IPS-NIHi11 (cell line): Measurements from ENCODE around the gene NREP.

Experiments
- DNase-seq: peaks from one replicate; pipeline ENCODE4 v3.0.0; 2012; ENCODE audit warnings: mixed read lengths, low spot score

Gene NREP

GRCh38 chr5:111695991-111696390, 61.0 kb downstream of the NREP start:
- DNase-seq: no peak

- no peak for DNase-seq
These were observed 62.9 kb downstream of the NREP start for GRCh38 chr5:111694133-111694532.

GRCh38 chr5:111691914-111692313, 65.1 kb downstream of the NREP start:
- DNase-seq: no peak

GRCh38 chr5:111691508-111691907, 65.5 kb downstream of the NREP start:
- DNase-seq: no peak

GRCh38 chr5:111689357-111689935, 67.5 kb downstream of the NREP start:
- no peak for DNase-seq

GRCh38 chr5:111685969-111686368, 71.0 kb downstream of the NREP start:
- DNase-seq: peak; percentile 48

- DNase-seq: no peak
These were observed 74.4 kb downstream of the NREP start for GRCh38 chr5:111682641-111683040.

- no peak for DNase-seq
These were observed 74.9 kb downstream of the NREP start for GRCh38 chr5:111682121-111682520.

- no peak for DNase-seq
These were observed 75.4 kb downstream of the NREP start for GRCh38 chr5:111681414-111682120.

GRCh38 chr5:111680737-111681413, 76.1 kb downstream of the NREP start:
- DNase-seq: no peak

- no peak for DNase-seq
These were observed 77.4 kb downstream of the NREP start for GRCh38 chr5:111679611-111680010.
